GM12878 (cell line): Measurements from ENCODE around the gene SCAMP1. TPM values are rescaled to one million over a fixed set of nuclear protein-coding genes. Genes with fewer than 3 reads are reported as not detected.
"Not testable (repeated sequence)": the region's sequence is repeated elsewhere in the genome, so short reads cannot be mapped to it uniquely, and the experiment has no call there.

ENCODE experiments used
- ATAC-seq: fragments of 200-7000 bp; cut with Tn5 transposase; 3 replicates; pipeline ENCODE4 v1.9.1; 2020; ENCODE audit warnings: mild to moderate bottlenecking, moderate library complexity
- BruUV-seq: library from RNA; stranded (reverse); fragments of 400-500 nt; replicated peaks from 2 replicates; lab custom pipeline; 2021; lab: Mats Ljungman, UMichigan
- CTCF ChIA-PET: fragments of 300-600 bp; sonication (Branson Sonifier 250); formaldehyde crosslinking; extraction: SDS; loops from one replicate; lab custom pipeline; 2021; ENCODE audit warnings: inconsistent platforms; lab: Yijun Ruan, JAX
- POLR2A ChIA-PET: fragments of 350-600 bp; formaldehyde crosslinking; extraction: SDS; loops from one replicate; lab custom pipeline; 2021; ENCODE audit warnings: inconsistent platforms; lab: Charles Lee
- RAD21 ChIA-PET: fragments of 300-600 bp; sonication (Branson Sonifier 250); formaldehyde crosslinking; loops from one replicate; lab custom pipeline; 2023; ENCODE audit warnings: antibody characterized with exemption; ENCODE audit not compliant: unreplicated experiment; lab: Charles Lee
- SMC1A ChIA-PET: fragments of 300-600 bp; sonication (Branson Sonifier 250); formaldehyde crosslinking; loops from one replicate; lab custom pipeline; 2023; ENCODE audit not compliant: unreplicated experiment, uncharacterized antibody; lab: Charles Lee
- DNase-seq: peaks from one replicate; pipeline ENCODE4 v3.0.0-alpha.2; 2011; ENCODE audit warnings: low read depth, low spot score
- FAIRE-seq: peaks from 3 replicates; lab custom pipeline; 2011; peaks lifted over from hg19 to GRCh38; lab: Jason Lieb, UNC
- H2AFZ ChIP-seq: 2 replicates; pipeline ENCODE4 v1.6.0; 2011; ENCODE audit warnings: low read depth, low read length, control low read depth; ENCODE audit not compliant: control insufficient read depth
- H3K27ac ChIP-seq: 2 replicates; pipeline ENCODE4 v1.5.1; 2011; ENCODE audit warnings: control low read depth; ENCODE audit not compliant: control insufficient read depth, insufficient read depth
- H3K27me3 ChIP-seq, 2 experiments: replicated peaks in 1 of 2; 2 replicates each; pipeline versions ENCODE4 v1.6.0 to v1.6.1; 2011; ENCODE audit warnings: low read length in 1 of 2; ENCODE audit not compliant: control insufficient read depth in 2 of 2, insufficient read depth in 2 of 2
- H3K36me3 ChIP-seq, 2 experiments: 2 replicates each; pipeline ENCODE4 v1.5.1; 2011; ENCODE audit warnings: low read length in 1 of 2; ENCODE audit not compliant: control insufficient read depth in 2 of 2, insufficient read depth in 2 of 2
- H3K4me1 ChIP-seq: 2 replicates; pipeline ENCODE4 v1.6.1; 2011; ENCODE audit warnings: mild to moderate bottlenecking, low read length, moderate library complexity, mixed read lengths; ENCODE audit not compliant: control insufficient read depth, insufficient read depth
- H3K4me2 ChIP-seq: 2 replicates; pipeline ENCODE4 v1.6.0; 2011; ENCODE audit warnings: control low read depth; ENCODE audit not compliant: control insufficient read depth, insufficient read depth
- H3K4me3 ChIP-seq: fragments of 200-600 bp; sonication (generic); 2 replicates; pipeline ENCODE4 v1.5.1; 2016
- H3K79me2 ChIP-seq: 2 replicates; pipeline ENCODE4 v1.6.0; 2011; ENCODE audit warnings: low read length; ENCODE audit not compliant: control insufficient read depth, insufficient read depth
- H3K9ac ChIP-seq: 2 replicates; pipeline ENCODE4 v1.8.0; 2011; ENCODE audit warnings: low read length, control low read depth, mixed read lengths; ENCODE audit not compliant: control insufficient read depth, insufficient read depth
- H3K9me3 ChIP-seq: replicated peaks from 3 replicates; pipeline ENCODE4 v1.5.1; 2011; ENCODE audit warnings: mild to moderate bottlenecking, low read length; ENCODE audit not compliant: control insufficient read depth, insufficient read depth
- H4K20me1 ChIP-seq: 2 replicates; pipeline ENCODE4 v1.6.0; 2011; ENCODE audit not compliant: control insufficient read depth, insufficient read depth
- SRF ChIP-seq, 2 experiments: IDR thresholded peaks; 2 replicates each; pipeline ENCODE4 v1.6.1; 2011; ENCODE audit warnings: low read depth in 2 of 2, low read length in 2 of 2, mild to moderate bottlenecking in 1 of 2, moderate library complexity in 1 of 2
- WGBS: methylation state at CpG from one replicate; pipeline ENCODE4 v1.1.6; 2016; ENCODE audit warnings: low lambda C conversion rate; ENCODE audit not compliant: insufficient replicate concordance, insufficient coverage; ENCODE audit errors: missing lambda C conversion rate; 5-methylcytosine and 5-hydroxymethylcytosine counted together
- in situ Hi-C: fragments of 300-500 bp; cut with MboI; formaldehyde crosslinking; loops from 9 replicates; pipeline ENCODE4 v1.14.3; 2018; ENCODE audit warnings: mixed read lengths
- intact Hi-C: fragments of 100-400 bp; cut with micrococcal nuclease; formaldehyde crosslinking; loops from one replicate; pipeline ENCODE4 v1.14.2; 2022; ENCODE audit not compliant: unreplicated experiment
- polyA plus RNA-seq, 11 experiments: library from polyadenylated mRNA; depleted of rRNA in 4 of 11; unstranded in 6 of 11; stranded (reverse) in 5 of 11; fragments of >200 nt; fragmentation: Nextera tagmentation in 4 of 11; fragmentation: Illumina TruSeq in 1 of 11; extraction: Ambion mirVana in 4 of 11; extraction: Trizol in 1 of 11; gene quantifications; 1 replicate in 1 of 11; 2 replicates in 10 of 11; pipeline versions ENCODE4 v1.2.1 to v1.2.3, GENCODE V29; 2011 to 2016; ENCODE audit warnings: inconsistent platforms in 2 of 11, missing spikeins in 2 of 11, low read depth in 1 of 11
- total RNA-seq, 4 experiments: library from RNA; depleted of rRNA in 3 of 4; stranded (reverse); fragments of >200 nt in 3 of 4; fragmentation: Illumina TruSeq in 1 of 4; extraction: Trizol in 1 of 4; gene quantifications; 2 replicates each; pipeline versions ENCODE4 v1.2.1 to v1.2.3, GENCODE V29; 2013 to 2021

SCAMP1 gene
- total and polyA plus RNA-seq, 10 of the 15 experiments (the other 5 are each of a cell fraction or from before 2014, with no cell fraction given): 6.4 to 27.9 (median 20.0) TPM

DNA sequence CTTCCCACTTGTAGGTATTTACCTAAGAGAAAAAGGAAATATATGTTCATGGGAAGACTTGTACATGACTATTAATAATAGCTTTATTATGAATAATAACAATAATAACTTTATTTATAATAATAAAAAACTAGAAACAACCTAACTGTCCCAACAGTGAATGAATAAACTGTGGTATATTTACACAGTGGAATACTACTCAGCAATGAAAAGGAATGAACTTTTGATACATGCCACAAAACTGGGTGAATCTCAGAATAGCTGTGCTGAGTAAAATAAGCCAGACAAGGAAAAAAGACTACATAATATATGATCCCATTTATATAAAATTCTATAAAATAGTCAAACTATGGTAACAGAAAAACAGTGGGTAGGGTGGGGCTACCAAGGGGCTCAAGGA is 88.7 kb downstream of the SCAMP1 start:
- FAIRE-seq: no peak
- SMC1A ChIA-PET: interaction anchor here (1.1 kb wide), 1 partner anchor 17 kb away, joined by 3 read pairs; no protein-coding TSS in a partner anchor
- H3K4me1 ChIP-seq: no peaks in the 10 kb centered on the region
- no peak for TF ChIP-seq SRF (IDR thresholded peaks at IDR 0.05; ENCODE audit: low read depth in 2 of 2, low read length in 2 of 2)
- no peaks in the 10 kb centered on the region; the same call in 2 of the 3 replicates for H3K9me3 ChIP-seq
- RAD21 ChIA-PET: no interaction called here
- H2AFZ ChIP-seq: no peak overlapping the region
- H3K27me3 ChIP-seq: no peaks in the 10 kb centered on the region
- BruUV-seq: no TSS peak
- POLR2A ChIA-PET: no interaction called here
- intact Hi-C loops (no loop called here), in situ Hi-C loops (no loop called here)
- no peak overlapping the region for H3K9ac ChIP-seq
- no peak for ATAC-seq
- no peak for DNase-seq
- CTCF ChIA-PET: interaction anchor here (1.3 kb wide), 1 partner anchor 19 kb away, joined by 6 read pairs; no protein-coding TSS in a partner anchor
- H4K20me1 ChIP-seq: no peaks in the 10 kb centered on the region
- no peaks in the 10 kb centered on the region; a peak in 1 of 4 replicates for H3K36me3 ChIP-seq
- no peaks in the 10 kb centered on the region for H3K79me2 ChIP-seq
- H3K4me3 ChIP-seq: no peak overlapping the region
- H3K27ac ChIP-seq: no peak overlapping the region
- no peak overlapping the region for H3K4me2 ChIP-seq

DNA sequence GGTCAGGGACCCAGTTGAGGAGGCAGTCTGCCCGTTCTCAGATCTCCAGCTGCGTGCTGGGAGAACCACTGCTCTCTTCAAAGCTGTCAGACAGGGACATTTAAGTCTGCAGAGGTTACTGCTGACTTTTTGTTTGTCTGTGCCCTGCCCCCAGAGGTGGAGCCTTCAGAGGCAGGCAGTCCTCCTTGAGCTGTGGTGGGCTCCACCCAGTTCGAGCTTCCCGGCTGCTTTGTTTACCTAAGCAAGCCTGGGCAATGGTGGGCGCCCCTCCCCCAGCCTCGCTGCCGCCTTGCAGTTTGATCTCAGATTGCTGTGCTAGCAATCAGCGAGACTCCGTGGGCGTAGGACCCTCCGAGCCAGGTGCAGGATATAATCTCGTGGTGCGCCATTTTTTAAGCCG is 97.1 kb downstream of the SCAMP1 start:
- ATAC-seq, H3K27me3 ChIP-seq, H3K4me2 ChIP-seq, POLR2A ChIA-PET, H3K27ac ChIP-seq, SMC1A ChIA-PET, H2AFZ ChIP-seq, BruUV-seq, H3K4me3 ChIP-seq, FAIRE-seq, H3K9me3 ChIP-seq, DNase-seq, H3K4me1 ChIP-seq, RAD21 ChIA-PET, intact Hi-C loops, H4K20me1 ChIP-seq, H3K9ac ChIP-seq, H3K36me3 ChIP-seq, in situ Hi-C loops, H3K79me2 ChIP-seq: not testable (repeated sequence)
- 86% methylated on average over 9 of the region's 14 CpGs for WGBS
- CTCF ChIA-PET: interaction anchor here (3.2 kb wide), 1 partner anchor 10 kb away, joined by 16 read pairs; no protein-coding TSS in a partner anchor
